GM21576 (cell line): ENCODE results near the gene KCNJ6.
"Not testable (repeated sequence)": the region's sequence is repeated elsewhere in the genome, so short reads cannot be mapped to it uniquely, and the experiment has no call there.

ENCODE experiments used
- ATAC-seq: cut with Tn5 transposase; IDR thresholded peaks from one replicate; pipeline ENCODE4 v1.9.1; 2021; ENCODE audit warnings: mild to moderate bottlenecking, moderate library complexity; ENCODE audit not compliant: unreplicated experiment

Gene KCNJ6

GRCh38 chr21:37582590-37582989 lies 333.7 kb downstream of the KCNJ6 start:
- no peak for ATAC-seq

GRCh38 chr21:37580666-37581065 lies 335.6 kb downstream of the KCNJ6 start:
- no peak for ATAC-seq

DNA sequence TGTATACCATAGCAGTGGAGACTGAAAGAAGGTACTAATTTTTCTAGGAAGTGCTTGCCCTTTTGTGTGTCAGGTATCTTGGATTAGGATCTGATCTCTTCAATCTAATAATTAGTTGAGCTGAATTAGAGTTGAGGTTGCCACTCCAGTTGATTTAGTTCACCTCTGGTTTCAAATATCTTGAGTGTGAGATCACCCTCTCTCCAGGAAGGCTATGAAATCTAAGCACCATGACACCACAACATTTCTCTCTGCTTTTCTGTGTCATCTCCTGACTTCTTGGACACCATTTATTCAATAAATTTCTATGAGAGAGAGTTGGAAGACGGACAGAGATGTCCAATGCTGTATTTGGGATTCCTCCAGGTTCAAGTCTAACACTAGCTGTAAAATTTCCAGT lies 336.9 kb downstream of the KCNJ6 start:
- no peak for ATAC-seq

DNA sequence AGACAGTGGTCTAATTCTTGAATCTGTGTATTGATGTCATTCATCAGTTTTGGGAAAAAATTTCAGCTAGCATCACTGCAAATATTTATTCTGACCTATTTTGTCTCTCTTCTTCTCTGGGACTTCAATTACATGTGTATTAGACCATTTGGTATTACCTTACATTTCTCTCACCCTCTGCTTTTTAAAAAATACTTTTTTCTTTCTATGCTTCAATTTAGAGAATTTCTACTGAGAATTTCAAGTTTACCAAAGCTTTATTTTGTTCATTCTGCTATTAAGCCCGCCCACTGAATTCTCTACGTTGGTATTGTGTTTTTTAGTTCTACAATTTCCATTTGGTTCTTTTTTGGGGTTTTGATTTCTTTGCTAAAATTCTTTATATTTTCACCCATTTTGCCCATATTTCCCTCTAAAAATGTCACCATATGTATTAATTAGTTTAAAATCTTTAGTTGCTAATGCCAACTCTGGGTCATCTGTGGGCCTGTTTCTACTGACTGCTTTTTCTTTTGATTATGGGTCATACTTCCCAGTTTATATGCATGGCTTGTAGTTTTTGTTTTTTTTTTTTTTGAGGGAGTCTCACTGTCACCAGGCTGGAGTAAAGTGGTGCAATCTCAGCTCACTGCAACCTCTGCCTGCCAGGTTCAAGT lies 337.7 kb downstream of the KCNJ6 start:
- no peak for ATAC-seq

DNA sequence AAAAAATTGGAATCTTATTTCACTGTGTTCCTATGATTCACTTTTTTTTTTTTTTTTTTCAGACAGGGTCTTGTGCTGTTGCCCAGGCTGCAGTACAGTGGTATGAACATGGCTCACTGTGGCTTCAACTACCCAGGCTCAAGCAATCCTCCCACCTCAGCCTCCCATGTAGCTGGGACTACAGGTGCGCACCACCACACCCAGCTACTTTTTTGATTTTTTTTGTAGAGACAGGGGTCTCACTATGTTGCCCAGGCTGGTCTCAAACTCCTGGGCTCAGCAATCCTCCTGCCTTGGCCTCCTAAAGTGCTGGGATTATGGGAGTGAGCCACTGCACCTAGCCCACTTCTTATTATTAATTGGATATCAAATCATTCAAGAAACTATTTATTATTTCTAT lies 339.3 kb downstream of the KCNJ6 start:
- ATAC-seq, result not testable (repeated sequence)

DNA sequence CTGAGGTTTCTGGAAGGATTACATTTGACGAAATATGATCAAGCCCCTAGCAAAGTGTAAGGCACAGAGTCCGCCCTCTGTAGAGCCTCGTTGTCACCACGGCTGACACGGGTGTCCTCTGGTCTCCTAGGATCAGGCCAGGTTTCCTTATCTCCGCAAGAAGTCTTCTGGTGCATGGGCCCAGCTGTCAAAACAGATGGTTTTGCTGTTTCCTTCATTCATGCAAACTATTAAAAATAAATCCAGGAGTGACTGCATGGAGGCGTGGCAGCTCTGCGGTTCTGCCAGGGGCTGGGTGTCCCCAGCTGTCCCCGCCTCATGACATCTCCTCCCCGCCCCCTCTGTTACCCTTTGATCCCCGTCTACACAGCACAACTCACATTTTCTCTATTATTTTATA lies 340.7 kb downstream of the KCNJ6 start:
- ATAC-seq, result no peak

GRCh38 chr21:37574751-37575150 lies 341.5 kb downstream of the KCNJ6 start:
- ATAC-seq, result no peak

- no peak for ATAC-seq
Observed at GRCh38 chr21:37574316-37574715, 341.9 kb downstream of the KCNJ6 start.

DNA sequence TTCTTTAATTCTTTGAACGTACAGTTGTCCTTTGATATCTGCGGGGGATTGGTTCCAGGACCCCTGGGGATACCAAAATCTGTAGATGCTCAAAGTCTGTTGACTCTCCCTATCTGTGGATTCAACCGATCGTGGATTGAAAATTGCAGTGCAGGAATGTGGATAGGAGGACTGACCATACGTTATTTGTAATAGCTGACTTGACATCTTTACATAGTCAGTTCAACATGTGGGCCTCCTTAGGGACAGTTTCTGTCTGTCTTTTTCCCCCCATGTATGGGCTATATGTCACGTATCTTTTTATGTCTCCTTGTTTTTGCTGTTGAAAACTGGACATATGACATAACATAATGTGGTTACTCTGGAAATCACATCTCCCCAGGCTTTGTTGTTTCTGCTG lies 344.8 kb downstream of the KCNJ6 start:
- no peak for ATAC-seq

DNA sequence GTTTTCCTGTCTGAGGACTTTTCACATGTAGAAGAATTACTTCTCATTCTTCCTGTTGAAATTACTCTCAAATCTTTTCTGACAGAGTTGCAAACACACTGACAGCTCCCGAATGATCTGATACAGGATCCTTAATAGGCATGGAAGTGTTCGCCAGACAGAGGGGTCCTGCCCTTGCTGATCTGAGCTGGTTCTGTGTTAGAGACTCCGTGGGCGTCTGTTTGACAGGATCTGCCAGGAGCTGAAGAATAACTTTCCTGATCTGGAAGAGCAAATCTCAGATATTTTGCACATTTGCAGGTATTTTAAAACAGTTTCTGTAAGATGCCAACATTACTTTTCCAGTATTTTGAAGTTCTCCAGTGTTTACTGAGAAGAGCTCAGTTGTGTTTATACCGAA lies 347.3 kb downstream of the KCNJ6 start:
- no peak for ATAC-seq

DNA sequence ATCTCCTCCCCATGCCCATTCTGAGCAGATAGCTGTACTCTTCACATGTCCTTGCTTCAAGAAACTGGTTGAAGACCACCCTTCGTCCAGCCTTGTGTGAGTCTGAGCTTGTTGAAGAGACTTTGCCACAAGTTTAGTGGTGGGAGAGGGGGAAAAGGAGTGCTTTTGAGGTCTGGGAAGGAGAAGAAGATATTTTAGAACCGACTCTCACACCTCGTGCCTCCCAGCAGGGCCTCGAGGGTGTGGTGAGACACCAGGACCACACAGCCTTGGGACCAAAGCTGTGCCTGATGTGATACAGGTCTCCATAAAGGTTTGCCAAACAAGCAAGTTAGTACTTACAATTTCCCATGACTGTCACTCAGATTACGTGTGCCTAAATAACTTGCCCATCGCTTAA lies 347.8 kb downstream of the KCNJ6 start:
- ATAC-seq, result no peak

DNA sequence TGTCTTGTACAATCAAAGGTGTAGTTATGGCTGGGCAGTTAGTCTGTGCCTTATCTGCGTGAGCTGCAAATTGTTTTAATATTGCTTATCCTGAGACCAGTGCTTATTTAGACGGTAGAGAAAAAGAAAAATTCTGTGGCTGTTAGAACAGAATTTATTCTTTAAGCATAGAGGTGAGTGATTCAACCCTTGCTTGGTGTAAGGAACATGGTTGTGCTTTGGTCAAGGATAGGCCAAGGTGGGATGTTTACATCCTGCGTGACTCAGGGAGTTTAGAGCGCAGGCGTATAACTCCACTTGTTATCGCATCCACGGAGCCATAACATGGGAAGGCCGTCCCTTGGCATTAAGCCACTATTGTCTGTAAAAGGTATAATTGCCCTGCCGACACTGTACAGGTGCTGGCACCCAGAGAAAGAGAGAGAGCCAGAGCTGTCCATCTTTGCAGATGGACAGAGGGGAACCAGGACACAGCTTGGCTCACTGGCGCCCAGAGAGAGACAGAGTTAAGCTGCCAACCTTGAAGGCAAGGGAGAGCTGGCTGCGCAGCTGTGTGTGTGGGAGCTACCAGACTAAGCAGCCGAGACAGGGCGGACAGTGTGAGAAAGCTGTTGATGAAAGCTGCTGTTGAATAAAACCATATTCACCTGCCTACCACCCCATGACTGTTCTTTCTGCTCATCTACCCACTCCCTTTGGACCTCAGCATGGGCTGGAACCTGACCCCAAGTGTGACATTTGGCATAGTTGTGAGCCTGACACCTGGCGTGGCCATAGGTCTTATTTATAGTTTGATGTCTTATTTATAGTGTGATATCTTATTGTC lies 349.3 kb downstream of the KCNJ6 start:
- ATAC-seq, result no peak

DNA sequence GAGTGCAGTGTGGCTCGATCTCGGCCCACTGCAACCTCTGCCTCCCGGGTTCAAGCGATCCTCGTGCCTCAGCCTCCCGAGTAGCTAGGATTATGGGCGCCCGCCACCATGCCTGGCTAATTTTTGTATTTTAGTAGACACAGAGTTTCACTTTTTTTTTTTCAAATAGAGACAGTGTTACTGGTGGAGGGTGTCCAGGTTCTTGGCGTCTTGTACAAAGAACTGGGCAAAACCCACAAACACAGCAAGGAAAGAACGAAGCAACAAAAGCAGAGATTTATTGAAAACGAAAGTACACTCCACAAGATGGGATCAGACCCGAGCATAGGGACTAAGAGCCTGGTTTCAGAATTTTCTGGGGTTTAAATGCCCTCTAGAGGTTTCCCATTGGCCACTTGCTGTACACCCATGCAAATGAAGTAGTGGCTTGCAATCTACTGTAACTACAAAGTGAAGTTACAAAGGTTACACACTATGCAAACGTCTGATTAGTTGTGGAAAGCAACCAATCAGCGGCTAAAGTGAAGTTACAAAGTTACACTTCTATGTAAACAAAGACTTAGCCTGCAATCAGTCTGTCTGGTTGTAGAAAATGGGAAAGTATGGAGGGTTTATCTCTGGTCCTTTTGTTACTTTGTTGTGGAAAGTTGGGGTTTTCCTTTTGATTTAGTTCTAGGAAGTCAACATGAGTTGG lies 350.6 kb downstream of the KCNJ6 start:
- no peak for ATAC-seq

- no peak for ATAC-seq
Observed at GRCh38 chr21:37564924-37565529, 351.2 kb downstream of the KCNJ6 start.

- peak; percentile 53 for ATAC-seq
Observed at GRCh38 chr21:37564341-37564923, 351.8 kb downstream of the KCNJ6 start.

DNA sequence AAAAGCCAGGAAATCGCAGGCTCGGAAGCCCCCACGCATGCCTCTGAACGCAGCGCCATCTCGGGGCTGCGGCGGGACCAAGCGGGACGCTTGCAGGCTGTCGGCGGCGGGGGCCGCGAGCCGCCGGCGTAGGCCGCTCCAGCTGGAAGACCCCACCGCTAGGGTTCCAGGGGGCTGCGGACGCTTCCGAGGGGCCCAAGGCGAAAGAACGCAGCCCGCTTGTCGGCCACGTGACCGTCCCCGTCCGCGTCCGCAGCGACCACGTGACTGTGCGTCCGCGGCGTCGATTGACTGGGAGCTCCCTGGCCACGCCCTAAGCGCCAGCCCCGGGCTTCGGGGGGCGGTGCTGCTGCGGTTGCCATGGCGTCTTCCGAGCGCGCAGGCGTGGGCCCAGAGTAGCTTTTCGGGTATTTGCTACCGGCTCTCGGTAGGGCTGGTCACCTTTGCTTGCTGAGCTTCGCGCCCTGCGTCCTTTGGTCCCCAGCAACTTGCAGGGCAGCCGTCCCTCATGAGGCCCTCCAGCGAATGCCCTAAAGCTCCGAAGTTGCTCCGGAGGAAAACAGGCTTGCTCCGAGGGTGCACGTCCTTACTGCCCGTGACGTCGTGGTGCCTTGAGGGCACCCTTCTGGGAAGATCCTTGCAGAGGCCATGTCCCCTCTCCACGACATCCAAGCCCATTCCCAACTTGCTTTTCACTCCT lies 352.5 kb downstream of the KCNJ6 start:
- peak; percentile 85 for ATAC-seq

- ATAC-seq, result peak; percentile 4
Observed at GRCh38 chr21:37562920-37563640, 353.2 kb downstream of the KCNJ6 start.

GRCh38 chr21:37561941-37562919 lies 354.0 kb downstream of the KCNJ6 start:
- no peak for ATAC-seq

DNA sequence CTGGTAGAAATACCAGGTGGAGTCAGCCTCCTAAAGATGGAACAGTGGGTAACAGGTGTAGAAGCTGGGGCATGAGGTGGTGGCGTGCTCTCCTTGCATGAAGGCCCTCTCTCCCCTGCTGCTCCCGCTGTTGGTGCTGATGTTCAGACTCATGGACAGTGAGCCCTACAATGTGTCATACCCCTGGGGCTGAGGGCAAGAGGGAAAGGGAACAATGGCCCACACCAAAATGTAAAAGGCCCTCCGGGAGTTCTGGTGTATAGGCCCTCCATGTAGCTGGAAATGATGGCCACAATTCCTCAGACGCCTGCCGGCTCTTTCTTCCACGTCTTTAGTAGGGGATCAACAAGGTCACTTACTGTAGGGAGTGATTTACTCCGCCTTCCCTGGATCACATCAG lies 354.8 kb downstream of the KCNJ6 start:
- ATAC-seq, result no peak
